CD4-positive, alpha-beta T cell treated with Interleukin-12 subunit alpha and Interleukin-12 subunit beta, for 1 hour (primary cell): ENCODE results near the gene TCF15.

Source experiments
- DNase-seq: peaks from one replicate; pipeline ENCODE4 v3.0.0-alpha.2; 2020

Gene TCF15, protein sequence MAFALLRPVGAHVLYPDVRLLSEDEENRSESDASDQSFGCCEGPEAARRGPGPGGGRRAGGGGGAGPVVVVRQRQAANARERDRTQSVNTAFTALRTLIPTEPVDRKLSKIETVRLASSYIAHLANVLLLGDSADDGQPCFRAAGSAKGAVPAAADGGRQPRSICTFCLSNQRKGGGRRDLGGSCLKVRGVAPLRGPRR

DNA sequence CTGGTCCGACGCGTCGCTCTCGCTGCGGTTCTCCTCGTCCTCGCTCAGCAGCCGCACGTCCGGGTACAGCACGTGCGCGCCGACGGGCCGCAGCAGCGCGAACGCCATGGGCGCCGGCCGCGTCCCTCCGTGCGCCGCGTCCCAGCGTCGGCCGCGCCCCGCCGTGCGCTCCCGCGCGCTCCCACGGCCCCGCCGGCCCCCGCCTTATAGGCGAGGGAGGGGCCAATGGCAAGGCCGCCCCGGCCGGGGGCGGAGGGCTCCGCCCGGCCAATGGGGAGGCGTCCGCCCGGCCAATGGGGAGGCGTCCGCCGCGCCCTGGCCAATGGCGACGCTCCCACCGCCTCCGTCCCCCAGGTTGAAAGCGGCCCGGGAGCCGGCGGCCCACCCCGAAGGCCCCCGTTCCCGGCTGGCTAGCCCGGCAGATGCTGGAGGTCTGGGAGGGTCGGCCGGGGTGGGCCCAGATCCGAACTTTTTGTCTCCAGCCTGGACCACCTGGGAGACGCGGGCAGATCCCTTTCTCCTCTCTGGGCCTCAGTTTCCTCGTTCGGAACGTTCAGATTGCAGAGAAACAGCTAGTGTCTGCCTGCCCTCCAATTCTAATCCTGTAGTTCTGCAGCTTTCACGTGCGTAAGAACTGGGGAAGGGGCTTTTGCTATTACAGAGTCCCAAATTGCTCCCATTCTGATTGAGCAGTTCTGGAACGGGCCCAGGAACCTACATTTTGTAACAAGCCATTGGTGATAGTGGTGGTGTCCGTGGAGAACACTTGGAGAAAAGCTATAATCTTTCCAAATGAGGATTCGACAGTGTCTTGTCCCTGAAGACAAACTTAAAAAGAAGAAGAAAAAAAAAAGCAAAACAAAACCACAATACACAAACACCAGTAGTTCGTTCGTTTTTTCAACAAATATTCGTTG lies at the start of gene TCF15:
Gene TCF15 (minus strand): TSS at position 180 of the 917 bp plus-strand sequence. CDS start 72 bp downstream, at position 108.
- DNase-seq, result no peak

DNA sequence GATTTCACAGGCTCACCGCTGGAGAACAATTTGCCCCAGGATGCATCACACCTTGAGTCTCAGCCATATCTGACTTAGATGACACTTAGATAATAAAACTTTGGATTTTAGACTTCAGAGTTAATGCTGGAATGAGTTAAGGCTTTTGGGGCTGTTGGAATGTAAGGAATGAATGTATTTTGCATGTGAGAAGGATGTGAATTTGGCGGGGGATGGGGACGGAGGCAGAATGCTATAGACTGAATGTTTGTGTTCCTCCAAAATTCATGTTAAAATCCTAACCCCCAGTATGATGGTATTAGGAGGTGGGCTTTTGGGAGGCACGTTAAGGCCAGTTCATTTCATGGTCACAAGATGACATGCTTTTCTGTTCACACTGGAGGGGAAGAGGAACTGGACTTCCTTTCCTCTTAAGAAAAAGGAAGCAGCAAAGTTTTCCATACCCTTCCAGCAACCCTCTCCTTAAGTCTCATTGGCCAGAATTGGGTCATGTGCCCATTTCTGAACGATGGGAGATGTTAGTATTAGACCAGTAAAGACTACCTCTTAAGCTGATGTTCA lies 48.7 kb upstream of the TCF15 start:
- no peak for DNase-seq

DNA sequence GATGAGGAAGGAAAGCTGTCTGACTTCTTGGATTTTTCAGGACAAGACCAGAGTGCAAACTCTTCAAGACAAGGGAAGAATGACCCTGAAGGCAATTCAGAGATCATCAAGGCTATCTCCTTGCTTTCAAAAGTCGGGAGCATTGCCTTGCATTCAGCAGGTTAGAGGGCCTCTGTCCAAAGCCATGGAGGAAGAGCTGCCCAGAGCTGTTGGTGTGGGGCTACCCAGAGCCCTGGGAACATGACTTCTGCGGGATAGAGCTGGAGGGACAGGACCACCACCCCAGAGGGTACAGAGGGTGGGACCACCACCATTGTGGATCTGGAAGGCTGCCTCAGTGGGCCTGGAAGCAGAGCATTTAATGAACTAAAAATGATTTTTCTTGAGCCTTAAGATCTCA lies 48.1 kb upstream of the TCF15 start:
- DNase-seq, result no peak

DNA sequence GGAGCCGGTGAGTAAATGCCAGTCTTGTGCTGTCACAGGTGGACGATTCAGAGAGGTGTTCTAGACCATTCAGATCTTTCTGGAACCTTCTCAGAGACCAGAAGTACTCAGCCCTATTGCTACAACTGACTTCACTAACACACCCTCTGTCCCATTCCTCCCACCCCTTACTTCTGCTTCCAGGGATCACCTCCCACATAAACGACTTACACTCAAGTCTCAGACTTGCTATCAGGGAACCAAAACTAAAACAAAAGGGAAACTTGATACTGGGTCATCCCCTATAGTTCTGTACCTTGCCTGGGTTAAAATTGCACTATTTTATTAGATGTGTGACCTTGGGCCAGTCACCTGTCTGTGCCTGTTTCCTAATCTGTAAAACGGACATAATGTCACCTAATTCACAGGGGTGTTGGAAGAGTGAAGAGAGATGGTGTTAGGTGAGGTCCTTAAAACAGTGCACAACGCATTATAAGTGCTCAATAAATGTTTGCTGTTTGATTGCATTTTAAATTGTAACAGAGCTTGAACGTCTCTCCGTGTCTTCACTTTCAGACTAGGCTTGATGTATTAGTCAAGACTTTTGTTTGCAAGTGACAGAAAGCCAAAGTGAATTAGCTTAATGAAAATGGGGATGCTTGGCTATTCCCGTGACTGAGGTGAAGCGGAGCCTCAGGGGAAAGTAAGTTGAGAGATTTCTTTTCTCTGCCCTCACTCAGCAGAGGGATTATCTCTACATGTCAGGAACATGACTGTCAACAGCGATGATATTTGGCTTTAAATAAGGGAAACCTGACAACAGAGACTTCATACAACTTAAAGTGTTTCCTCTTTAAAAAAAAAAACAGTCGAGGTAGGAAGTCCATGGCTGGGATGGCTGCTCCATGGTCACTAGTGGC lies 45.9 kb upstream of the TCF15 start:
- DNase-seq, result no peak

DNA sequence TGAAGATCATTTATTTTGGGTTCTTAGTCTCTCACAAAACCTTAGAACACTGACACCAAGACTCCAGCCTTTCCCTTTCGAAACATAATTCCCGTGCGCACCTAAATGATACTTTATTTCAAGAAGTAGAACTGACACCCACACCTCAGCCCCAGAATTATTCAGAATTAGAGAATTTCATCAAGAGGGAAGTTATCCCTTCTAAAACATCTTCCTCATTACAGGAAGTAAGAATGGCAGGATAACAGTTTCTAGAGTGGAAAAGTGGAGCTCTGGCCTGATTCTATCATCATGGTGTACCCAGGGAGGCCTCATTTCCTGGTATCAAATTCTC lies 44.3 kb upstream of the TCF15 start:
- DNase-seq, result no peak

DNA sequence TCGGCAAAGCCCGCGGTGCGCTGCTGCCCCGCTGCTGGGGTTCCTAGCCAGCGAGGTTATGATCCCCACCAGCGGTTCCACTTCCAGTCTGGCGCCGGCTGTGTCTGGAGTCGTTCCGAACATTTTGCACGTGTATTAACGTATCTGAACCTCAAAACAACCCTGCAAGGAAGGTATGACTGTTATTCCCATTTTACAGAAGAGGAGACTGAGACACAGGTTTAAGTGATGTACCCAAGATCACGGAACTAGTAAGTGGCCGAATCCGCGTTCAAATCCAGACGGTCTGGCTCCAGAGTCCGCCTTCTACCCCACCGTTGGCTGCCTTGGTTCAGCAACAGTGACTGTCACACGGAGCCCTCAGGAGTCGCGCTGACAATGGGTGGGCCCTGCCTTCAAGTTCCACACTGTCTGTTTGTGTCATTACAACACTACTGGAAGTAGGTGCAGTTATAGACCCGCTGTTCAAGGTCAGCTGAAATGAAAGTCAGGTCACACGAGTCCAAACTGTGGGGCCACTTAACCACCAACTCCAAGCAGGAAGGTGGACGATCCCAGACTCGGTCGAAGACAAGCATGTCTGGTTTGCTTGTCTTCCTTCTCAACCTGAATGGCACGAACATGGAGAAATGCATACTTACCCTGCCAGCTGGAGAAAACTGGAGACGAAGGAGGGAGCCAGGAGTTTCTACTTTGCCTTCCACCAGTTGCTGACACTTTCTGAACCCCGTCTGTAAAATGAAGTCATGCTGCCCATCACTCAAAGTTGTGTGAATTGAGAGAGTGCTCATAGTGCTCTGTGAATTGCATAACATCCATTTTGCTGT lies 43.7 kb upstream of the TCF15 start:
- DNase-seq, result peak; percentile 3

DNA sequence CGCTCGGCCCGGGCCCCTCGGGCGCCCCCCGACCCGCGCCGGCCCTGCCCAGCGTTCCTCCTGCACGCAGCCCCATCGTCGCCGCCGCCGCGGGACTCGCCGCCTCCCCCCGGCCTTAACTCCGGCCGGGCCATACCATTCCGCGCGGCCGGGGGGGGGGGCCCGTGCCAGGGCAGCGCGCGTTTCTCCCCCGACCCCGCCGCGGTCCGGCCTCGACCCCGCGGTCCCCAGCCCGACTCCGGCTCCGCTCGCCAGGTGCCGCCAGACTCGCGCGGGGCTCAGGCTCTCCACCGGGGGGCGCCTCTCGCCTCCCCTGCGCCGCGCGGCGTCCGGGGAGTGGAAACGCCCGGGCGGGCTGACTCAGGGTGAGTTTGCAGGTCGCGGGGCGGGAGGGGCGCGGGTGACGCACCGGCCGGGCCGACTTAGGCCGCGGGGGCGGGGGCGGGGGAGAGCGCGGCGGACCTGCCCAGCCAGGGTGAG lies 43.0 kb upstream of the TCF15 start, which contains the start of gene SRXN1:
Gene SRXN1 (minus strand): TSS at position 91 of the 480 bp plus-strand sequence. CDS start 15 bp downstream, at position 76.
- DNase-seq, result peak; percentile 85

DNA sequence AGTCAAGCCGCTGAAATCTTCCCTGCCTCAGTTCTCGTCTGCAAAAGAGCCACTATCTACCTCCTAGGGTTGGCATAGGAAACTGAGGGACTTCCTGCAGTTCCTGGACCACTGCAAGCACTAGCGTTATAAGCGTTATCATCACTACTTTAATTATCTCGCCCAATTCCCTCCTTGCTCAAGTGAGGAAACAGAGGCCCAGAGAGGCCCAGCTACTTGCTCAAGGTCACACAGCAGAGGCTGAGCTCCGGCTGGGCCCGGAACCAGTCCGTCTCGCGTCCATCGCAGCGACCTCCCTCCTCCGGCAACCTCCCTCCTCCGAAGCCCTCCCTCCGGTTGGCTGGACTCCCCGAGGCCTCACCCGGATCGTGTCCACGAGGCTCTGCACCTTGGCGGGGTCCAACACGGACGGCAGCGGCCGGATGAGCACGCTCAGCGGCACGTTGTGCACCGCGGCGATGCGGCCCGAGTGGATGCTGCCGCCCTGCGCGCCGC lies 42.6 kb upstream of the TCF15 start:
- DNase-seq, result no peak

DNA sequence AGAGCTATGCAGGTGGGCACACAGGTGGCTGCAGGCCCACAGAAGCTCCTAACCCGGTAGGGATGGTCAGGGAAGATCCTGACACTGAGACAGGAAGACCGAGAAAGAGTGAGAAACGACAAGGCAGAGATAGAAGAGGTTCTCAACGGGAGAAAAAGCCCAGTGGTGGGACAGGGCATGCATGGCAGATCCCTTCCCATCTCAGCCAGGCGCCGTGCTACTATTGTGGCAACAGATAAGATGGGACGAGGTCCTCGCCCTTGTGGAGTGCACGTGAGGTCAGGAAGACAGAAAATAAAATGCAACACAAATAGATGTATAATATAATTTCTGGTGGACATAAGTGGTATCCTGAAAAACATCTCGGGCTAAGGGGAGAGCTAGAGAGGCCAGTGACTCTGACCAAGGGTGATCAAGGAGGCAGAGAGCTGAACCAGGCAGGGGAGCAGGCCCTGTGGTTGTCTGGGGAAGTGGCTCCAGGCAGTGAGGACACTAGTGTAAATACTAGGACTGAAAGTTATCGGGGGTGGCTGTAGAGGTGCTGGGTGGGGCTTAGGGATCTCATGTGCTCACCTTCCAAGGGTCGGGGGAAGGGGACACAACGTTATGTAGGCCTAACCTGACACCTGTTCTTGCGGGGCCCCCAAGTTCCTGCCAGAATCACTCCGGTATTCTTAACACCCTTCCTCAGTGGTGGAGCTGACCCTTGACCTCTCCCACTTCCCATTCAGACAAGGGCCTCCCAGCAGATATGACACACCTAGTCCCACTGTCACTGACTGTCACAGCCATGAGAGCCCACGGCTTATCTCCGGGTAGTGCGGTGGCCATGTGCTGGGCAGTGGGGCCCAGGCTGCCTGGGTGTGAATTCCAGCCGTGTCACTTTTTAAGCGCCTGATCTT lies 41.9 kb upstream of the TCF15 start:
- peak; percentile 13 for DNase-seq

DNA sequence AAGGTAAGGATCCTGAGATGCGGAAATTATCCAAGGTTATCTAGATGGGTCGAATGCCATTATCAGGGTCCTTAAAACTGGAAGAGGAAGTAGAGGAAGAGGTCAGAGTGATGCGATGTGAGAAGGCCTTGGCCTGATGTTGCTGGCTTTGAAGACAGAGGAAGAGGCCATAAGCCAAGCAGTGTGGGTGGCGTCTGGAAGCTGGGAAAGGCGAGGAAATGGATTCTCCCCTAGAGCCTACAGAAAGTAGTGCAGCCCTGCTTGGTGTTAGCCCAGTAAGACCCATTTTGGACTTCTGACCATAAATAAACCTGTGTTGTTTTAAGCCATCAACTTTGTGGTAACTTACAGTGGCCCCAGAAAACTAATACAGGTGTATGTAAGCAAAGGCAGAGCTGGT lies 40.8 kb upstream of the TCF15 start:
- DNase-seq, result no peak

DNA sequence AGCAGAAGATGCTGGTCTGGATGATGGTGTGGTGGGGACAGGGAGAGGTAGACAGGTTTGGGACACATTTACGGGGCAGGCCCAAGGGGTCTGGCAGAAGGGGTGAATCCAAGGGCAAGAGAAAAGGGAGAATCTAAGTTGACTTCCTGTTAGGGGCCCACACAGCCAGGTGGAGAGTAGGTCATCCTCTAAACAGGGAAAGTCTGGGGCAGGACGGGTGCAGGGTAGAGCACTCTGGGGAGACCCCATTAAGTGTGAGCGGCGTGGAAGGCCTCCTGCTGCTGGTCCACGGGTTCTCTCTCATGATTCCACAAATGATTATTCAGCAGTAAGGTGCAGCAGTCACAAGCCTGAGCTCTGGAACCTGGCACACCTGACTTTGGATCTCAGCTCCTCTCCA lies 40.2 kb upstream of the TCF15 start:
- DNase-seq, result no peak

DNA sequence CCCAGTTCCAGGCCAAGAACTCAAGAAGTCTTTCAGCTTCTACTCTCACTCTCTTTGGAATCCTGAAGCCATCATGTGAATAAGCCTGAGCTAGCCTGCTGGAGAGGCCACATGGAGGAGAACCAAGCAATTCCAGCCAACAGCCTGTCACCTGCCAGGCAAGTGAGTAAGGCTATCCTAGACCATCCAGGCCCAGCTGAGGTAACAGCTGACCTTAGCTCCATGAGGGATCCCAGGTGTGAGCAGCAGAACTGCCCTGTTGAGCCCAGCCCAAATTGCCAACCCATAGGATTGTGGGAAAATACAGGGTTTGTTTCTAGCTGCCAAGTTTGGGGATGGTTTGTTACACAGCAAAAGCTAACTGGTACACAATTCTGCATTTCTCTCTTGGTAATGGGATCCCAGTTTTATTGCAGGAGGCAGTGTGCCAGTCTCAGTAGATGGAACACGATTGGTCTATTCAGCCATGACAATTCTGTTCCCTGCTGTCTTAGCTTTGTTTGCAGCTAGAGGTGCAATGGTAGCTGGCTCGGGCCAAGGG lies 37.4 kb upstream of the TCF15 start:
- no peak for DNase-seq

DNA sequence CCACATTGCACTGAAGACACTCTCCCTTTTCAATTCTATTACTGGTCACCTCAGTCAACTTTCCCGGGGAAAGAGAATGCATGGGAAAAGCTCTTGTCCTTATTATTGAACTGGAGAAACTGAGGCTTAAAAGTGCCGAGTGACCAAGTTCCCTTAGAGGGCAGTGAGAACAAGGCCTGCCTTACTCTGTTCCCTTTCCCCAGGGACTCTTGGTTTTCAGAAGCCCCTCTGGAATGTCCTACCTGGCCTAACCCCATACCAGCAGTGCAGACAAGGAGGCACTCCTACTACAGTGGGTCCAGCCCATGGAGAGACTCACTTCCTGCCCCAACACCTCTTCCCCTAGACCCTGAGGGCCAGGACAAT lies 36.7 kb upstream of the TCF15 start:
- no peak for DNase-seq

DNA sequence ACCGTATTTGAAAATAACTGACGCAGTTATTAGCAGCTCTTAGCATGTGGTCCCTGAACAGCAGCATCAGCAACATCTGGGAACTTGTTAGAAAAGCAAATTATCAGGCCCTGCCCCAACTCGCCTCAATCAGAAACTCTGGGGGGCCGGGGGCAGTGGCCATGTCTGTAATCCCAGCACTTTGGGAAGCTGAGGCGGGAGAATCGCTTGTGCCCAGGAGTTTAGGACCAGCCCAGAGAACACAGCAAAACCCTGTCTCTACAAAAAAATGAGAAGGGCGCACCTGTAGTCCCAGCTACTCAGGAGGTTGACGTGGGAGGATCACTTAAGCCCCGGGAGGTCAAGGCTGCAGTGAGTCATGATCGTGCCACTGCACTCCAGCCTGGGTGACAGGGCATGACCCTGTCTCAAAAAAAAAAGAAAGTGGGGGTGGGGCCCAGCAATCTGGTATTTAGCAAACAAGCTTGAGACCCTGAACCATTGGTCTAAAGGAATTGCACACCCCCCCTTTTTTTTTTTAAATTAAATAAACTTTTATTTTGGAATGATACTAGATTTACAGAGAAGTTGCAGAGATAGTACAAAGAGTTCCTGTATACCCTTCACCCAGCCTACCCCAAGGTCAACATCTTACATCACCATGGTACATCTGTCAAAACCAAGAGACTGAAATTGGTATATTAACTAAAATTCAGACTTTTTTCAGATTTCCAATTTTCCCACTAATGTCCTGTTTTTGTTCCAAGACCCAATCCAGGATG lies 36.2 kb upstream of the TCF15 start:
- no peak for DNase-seq

DNA sequence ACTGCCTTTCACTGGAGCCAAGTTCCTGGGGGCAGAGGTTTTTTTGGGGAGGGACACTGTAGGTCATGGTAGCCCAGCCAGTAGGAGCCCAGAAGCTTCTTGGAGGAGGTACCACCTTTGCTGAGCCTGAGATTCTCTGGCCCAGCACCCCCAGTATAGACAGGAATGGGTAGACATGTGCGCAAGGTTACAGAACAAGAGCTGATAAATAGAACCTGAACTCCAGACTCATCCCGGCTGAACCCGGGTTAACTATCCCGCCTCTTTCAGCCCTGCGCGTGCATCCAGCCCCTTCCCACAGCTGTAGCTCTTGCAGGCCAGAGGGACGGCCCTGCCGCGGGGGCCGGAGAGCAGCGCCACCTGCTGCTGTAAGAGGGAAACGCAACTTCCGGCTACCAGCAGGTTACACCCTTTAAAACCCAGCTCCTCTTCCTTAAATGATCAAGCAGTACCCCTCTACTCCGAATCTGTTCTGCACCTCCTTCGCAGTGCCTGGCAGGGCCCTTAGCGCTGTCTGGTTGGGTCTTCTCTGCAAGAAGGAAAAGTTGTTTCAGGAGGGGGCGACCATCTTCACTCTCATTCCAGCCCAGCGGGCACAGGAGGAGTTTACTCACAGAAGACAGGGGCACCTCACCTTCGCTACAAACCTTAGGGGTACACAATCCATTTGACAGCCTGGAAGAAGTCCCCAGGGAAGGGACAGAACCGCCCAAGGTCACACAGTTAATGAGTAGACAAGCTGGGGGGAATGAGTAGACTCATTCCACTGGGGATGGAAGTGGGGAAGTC lies 35.4 kb upstream of the TCF15 start:
- DNase-seq, result peak; percentile 73

DNA sequence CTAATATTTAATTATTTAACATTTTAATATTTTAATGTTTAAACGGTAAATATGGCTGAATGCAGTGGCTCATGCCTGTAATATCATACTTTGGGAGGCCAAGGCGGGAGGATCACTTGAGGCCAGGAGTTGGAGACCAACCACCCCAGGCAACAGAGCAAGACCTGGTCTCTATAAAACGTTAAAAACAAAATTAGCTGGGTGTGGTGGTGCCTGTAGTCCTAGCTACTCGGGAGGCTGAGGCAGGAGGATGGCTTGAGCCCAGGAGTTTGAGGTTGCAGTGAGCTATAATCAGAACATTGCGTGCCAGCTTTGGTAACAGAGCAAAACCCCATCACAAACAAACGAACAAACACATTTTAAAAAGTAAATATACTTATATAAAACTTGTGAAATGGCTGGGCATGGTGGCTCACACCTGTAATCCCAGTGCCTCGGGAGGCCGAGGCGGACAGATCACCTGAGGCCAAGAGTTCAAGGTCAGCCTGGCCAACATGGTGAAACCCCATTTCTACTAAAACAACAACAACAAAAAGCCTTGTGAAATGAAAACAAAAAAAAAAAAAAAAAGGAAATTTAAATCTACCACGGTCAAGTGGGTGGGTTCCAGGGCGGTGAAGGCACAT lies 34.7 kb upstream of the TCF15 start:
- no peak for DNase-seq

DNA sequence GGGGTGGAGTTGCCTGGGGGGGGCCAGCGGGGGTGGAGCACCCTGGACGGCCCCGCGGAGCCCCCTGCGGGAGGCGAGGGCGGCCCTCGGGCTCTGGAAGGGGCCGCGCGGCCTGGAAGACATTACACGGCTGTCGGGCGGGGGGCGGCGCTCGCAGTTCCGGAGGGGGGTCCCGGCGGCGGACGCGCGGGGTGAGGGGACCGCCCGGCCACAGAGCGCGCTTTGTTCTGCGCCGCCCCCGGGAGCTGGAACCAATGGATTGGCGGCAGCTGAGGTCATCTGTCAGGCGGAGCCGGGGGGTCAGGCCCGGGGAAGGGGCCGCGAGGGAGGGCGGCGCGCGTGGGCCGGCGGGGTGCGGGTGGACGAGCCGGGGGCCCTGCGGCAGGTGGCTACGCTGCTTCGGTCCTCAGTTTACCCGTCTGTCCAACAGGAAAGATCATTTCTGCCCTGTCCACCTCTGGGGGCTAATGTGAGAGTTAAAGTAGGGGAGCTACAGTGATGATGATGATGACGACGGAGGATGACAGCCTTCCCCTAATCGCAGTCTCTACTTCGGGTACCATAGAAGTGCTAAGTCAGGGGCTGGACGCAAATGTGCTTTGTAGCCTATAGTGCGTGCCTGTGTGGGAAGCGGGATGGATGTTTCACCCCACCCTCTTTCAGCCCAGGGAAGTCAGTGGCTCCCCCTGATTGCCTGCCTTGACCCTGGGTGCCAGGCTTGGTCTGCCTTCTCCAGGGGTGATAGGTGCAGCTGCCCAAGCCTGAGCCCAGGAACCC lies 32.5 kb upstream of the TCF15 start:
- DNase-seq, result no peak
